Neural cell (in vitro differentiated cells): ENCODE results near the gene MAST2.

ENCODE experiments used
- TAF1 ChIP-seq: IDR thresholded peaks from 2 replicates; pipeline ENCODE4 v1.6.1; 2012; ENCODE audit warnings: low read depth
- TF ChIP-seq, protein P1 (sequence below): fragments of 450-650 bp; IDR thresholded peaks from 2 replicates; pipeline ENCODE4 v1.5.1; 2014; ENCODE audit warnings: antibody characterized with exemption, mild to moderate bottlenecking, moderate library complexity; ENCODE audit not compliant: poor library complexity, severe bottlenecking

DNA sequence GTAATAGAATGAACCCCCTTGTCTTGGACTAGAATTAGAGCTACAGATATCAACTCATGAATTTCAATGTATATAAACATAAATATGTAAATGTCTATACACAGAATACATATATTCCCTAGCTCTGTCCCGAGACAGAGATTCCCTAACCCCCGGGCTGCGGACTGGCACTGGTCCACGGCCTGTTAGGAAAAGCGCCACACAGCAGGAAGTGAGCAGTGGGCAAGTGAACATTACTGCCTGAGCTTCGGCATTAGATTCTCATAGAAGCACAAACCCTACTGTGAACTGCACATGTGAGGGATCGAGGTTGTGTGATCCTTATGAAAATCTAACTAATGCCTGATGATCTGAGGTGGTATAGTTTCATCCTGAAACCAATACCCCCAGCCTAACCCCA is 277.8 kb downstream of the MAST2 start:
- no peak for TF ChIP-seq TAF1
- TF ChIP-seq, protein P1, sequence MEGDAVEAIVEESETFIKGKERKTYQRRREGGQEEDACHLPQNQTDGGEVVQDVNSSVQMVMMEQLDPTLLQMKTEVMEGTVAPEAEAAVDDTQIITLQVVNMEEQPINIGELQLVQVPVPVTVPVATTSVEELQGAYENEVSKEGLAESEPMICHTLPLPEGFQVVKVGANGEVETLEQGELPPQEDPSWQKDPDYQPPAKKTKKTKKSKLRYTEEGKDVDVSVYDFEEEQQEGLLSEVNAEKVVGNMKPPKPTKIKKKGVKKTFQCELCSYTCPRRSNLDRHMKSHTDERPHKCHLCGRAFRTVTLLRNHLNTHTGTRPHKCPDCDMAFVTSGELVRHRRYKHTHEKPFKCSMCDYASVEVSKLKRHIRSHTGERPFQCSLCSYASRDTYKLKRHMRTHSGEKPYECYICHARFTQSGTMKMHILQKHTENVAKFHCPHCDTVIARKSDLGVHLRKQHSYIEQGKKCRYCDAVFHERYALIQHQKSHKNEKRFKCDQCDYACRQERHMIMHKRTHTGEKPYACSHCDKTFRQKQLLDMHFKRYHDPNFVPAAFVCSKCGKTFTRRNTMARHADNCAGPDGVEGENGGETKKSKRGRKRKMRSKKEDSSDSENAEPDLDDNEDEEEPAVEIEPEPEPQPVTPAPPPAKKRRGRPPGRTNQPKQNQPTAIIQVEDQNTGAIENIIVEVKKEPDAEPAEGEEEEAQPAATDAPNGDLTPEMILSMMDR: no peak
